Upper lobe of left lung (tissue), 6 donors: Measurements from ENCODE around the gene ACTR5. TPM values are rescaled to one million over a fixed set of nuclear protein-coding genes. Genes with fewer than 3 reads are reported as not detected.

Experiments
- ATAC-seq, 2 donors: fragments of 200-7000 bp; cut with Tn5 transposase; one replicate each; pipeline ENCODE4 v1.9.1; 2022; ENCODE audit warnings: mild to moderate bottlenecking in 2 of 2, moderate library complexity in 2 of 2; ENCODE audit not compliant: low FRiP score in 2 of 2
- DNase-seq, 2 donors: peaks; one replicate each; pipeline ENCODE4 v3.0.0-alpha.2; 2019 to 2020
- H3K27ac ChIP-seq, 4 donors: fragments of 200-600 bp; sonication (generic); one replicate each; pipeline ENCODE4 v1.5.1; 2016 to 2019
- H3K27me3 ChIP-seq, 4 donors: fragments of 200-600 bp; sonication (generic); one replicate each; pipeline ENCODE4 v1.5.1; 2017 to 2019
- H3K36me3 ChIP-seq, 4 donors: fragments of 200-600 bp; sonication (generic); one replicate each; pipeline ENCODE4 v1.5.1; 2016 to 2019
- H3K4me1 ChIP-seq, 4 donors: fragments of 200-600 bp; sonication (generic); one replicate each; pipeline ENCODE4 v1.5.1; 2018 to 2019
- H3K4me3 ChIP-seq, 4 donors: fragments of 200-600 bp; sonication (generic); one replicate each; pipeline ENCODE4 v1.5.1; 2017 to 2019; ENCODE audit warnings: mild to moderate bottlenecking in 2 of 4, moderate library complexity in 1 of 4
- H3K9me3 ChIP-seq, 4 donors: fragments of 200-600 bp; sonication (generic); one replicate each; pipeline ENCODE4 v1.5.1; 2018 to 2019
- EP300 ChIP-seq, 4 donors: sonication (generic); formaldehyde crosslinking; IDR thresholded peaks; one replicate each; pipeline ENCODE4 v1.5.1; 2017; ENCODE audit warnings: antibody characterized with exemption in 4 of 4, control low read depth in 2 of 4
- POLR2A ChIP-seq, 4 donors: fragments of 450-650 bp; IDR thresholded peaks; one replicate each; pipeline ENCODE4 v1.5.1; 2016 to 2017; ENCODE audit warnings: antibody characterized with exemption in 4 of 4, mild to moderate bottlenecking in 2 of 4
- POLR2AphosphoS5 ChIP-seq, 2 donors: sonication (generic); formaldehyde crosslinking; IDR thresholded peaks; one replicate each; pipeline ENCODE4 v1.5.1; 2017; ENCODE audit warnings: antibody characterized with exemption in 2 of 2
- WGBS, 2 donors: methylation state at CpG; one replicate each; pipeline ENCODE4 v1.1.5; 2017 to 2018; 5-methylcytosine and 5-hydroxymethylcytosine counted together
- total RNA-seq, 6 donors: library from RNA; depleted of rRNA in 4 of 6; stranded (reverse); fragments of >200 nt in 4 of 6; gene quantifications; one replicate each; pipeline versions ENCODE4 v1.1.0 to v1.2.1, GENCODE V29; 2016 to 2021
- TF ChIP-seq, protein P1 (sequence below), 6 experiments: fragments of 450-650 bp in 4 of 6; fragments of 200-600 bp in 2 of 6; sonication (generic) in 2 of 6; IDR thresholded peaks; one replicate each; pipeline ENCODE4 v1.5.1; 2016 to 2019; ENCODE audit warnings: antibody characterized with exemption in 6 of 6
- donor health status: DM: no; HTN: no; CAD: no; lungs with moderate emphysema.
- donor health status: DM: no; HTN: yes; CAD: no; lungs with severe emphysema.

The ACTR5 gene
- total RNA-seq, 6 donors from 2014 or later: 7.2 to 23.0 (median 8.8) TPM

DNA sequence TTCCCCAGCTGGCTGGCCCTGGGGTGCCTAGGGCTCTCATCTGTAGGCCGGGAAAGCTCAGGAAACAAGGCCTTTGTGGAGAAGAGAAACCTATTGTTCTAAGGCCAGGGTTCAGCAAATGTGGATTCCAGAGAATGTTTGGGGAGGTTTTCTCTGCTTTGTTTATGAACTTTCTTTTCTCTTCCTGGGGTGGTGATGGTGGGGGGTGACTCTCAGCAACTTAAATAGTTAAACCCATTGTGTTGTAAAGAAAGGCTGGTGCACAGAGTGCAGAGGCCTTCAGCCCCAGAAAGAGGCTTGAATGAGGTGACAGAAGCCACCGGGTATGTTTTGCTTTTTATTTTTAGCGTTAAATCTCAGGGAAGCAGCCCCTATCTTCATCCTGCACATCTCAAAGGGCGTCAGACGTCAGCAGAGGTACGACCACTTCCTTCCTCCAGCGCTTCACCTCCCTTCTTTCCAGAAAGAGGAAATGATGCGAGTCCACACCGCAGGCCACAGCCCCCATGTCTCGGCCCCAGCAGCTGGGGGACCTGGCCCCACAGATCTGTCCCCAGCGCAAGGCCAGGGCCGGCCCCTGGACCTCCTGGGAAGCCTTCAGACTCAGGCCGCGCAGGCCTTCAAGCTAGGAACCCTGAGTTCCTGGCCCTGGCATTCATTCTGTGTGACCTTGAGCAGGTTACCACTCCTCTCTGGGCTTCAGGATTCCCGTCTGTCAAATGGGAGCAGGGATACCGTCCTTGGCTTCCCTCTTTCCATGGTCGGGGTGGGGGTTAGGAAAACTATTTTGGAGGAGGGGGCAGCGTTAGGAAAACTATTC is 56.6 kb downstream of the ACTR5 start:
- peak overlapping the region in 3 of 4 donors; percentile 61 to 71 (median 62) for H3K4me3 ChIP-seq
- peak overlapping the region; percentile 81 to 90 (median 84) for H3K27ac ChIP-seq
- H3K36me3 ChIP-seq: no peaks in the 10 kb centered on the region
- H3K9me3 ChIP-seq: no peaks in the 10 kb centered on the region
- H3K27me3 ChIP-seq: peaks cover 0 to 20% (median 14%) of the 10 kb centered on the region in 4 donors
- ATAC-seq (peak; percentile 40 to 60), DNase-seq (peak; percentile 38 to 77)
- peaks cover 32 to 43% (median 35%) of the 10 kb centered on the region in 4 donors for H3K4me1 ChIP-seq
- 41 to 45% methylated on average over 16 to 18 of the region's 18 CpGs for WGBS, 2 donors
- peak in 1 of 4 donors; percentile 80 for TF ChIP-seq EP300 (IDR thresholded peaks at IDR 0.05)
- TF ChIP-seq, protein P1, sequence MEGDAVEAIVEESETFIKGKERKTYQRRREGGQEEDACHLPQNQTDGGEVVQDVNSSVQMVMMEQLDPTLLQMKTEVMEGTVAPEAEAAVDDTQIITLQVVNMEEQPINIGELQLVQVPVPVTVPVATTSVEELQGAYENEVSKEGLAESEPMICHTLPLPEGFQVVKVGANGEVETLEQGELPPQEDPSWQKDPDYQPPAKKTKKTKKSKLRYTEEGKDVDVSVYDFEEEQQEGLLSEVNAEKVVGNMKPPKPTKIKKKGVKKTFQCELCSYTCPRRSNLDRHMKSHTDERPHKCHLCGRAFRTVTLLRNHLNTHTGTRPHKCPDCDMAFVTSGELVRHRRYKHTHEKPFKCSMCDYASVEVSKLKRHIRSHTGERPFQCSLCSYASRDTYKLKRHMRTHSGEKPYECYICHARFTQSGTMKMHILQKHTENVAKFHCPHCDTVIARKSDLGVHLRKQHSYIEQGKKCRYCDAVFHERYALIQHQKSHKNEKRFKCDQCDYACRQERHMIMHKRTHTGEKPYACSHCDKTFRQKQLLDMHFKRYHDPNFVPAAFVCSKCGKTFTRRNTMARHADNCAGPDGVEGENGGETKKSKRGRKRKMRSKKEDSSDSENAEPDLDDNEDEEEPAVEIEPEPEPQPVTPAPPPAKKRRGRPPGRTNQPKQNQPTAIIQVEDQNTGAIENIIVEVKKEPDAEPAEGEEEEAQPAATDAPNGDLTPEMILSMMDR (IDR thresholded peaks at IDR 0.05): no peak
- TF ChIP-seq POLR2AphosphoS5 (IDR thresholded peaks at IDR 0.05): peak; percentile 20 to 46

- Histone ChIP-seq H3K27ac (peak within 1 kb of the TSS; percentile 81 to 90 (median 84)), H3K4me1 (peaks cover 32 to 41% (median 35%) of the 10 kb centered on the region in 4 donors), H3K4me3 (peak within 1 kb of the TSS; percentile 59 to 71 (median 62)), H3K36me3 (no peaks in the 10 kb centered on the region), H3K9me3 (no peaks in the 10 kb centered on the region), H3K27me3 (peaks cover 0 to 20% (median 14%) of the 10 kb centered on the region in 4 donors)
- peak; percentile 53 to 93 for DNase-seq
- ATAC-seq: peak; percentile 52 to 73
- TF ChIP-seq POLR2A (IDR thresholded peaks at IDR 0.05): peak in 3 of 4 donors; percentile 39 to 71 (median 53)
- TF ChIP-seq POLR2AphosphoS5 (IDR thresholded peaks at IDR 0.05): peak in 1 of 2 donors; percentile 41
- TF ChIP-seq, protein P1 (IDR thresholded peaks at IDR 0.05): no peak
- TF ChIP-seq EP300 (IDR thresholded peaks at IDR 0.05): no peak
- 7% methylated on average over 11 of the region's 40 CpGs; no CpG with 5 or more reads in 1 of the 2 donors for WGBS, 2 donors
Measured at GRCh38 chr20:38805502-38805957, 57.3 kb downstream of the ACTR5 start, which contains the start of gene PPP1R16B. Gene PPP1R16B (plus strand): TSS chr20:38805697. CDS start chr20:38835926, 30,229 bp downstream.

DNA sequence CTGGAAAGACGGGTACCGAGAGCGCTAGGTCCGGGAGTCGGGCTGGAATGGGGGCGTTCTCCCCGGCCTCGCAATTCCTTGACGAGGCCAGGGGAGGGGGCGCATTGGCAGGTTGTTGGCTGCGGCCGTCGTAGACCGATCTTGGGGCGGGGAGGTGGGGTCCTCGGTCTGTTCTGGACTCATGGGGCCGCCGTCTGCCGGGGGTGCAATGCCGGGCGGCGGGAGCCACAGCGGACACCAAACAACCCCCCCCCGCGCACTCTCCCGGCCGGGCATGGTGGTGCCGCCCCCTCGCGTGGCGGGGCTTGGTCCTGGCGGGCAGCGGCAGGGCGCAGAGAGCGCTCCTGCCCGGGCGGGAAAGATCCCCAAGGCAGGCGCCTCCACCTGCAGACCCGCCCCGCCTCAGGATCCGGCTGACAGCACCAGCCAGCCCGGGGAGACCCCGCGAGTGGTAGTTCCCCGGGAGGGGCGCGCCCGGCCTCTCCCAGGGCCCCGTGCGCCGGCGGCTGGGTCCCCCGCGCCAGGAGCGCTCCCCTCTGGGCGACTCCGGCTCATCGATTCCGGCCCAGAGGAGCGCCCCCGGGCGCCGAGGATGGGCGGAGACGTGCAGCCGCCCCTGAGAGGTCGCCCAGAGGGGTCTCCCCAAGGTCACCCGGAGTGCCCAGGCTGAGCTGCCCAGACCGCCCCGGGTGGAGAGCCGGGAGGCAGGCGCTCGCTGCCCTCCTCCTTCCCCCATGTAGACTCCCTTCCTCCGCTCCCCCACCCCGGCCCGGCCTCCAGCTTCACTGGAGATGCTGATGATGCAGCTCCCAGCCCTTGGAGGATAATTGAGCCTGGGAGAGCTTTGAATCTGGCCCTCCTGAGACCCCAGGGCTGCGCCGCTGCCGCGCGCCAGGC is 57.9 kb downstream of the ACTR5 start:
- TF ChIP-seq POLR2AphosphoS5 (IDR thresholded peaks at IDR 0.05): no peak
- TF ChIP-seq EP300 (IDR thresholded peaks at IDR 0.05): no peak
- no peak for TF ChIP-seq POLR2A (IDR thresholded peaks at IDR 0.05)
- TF ChIP-seq, protein P1 (IDR thresholded peaks at IDR 0.05): peak in 2 of 6 experiments; percentile 12 to 14
- H3K4me1 ChIP-seq: peaks cover 32 to 48% (median 35%) of the 10 kb centered on the region in 4 donors
- WGBS, 2 donors: 1% methylated on average over 21 of the region's 81 CpGs; no CpG with 5 or more reads in 1 of the 2 donors
- no peaks in the 10 kb centered on the region for H3K36me3 ChIP-seq
- peak overlapping the region; percentile 59 to 71 (median 62) for H3K4me3 ChIP-seq
- H3K9me3 ChIP-seq: no peaks in the 10 kb centered on the region
- H3K27ac ChIP-seq: peak overlapping the region; percentile 81 to 90 (median 84)
- peaks cover 0 to 20% (median 14%) of the 10 kb centered on the region in 4 donors for H3K27me3 ChIP-seq
- ATAC-seq (peak in 1 of 2 donors; percentile 38), DNase-seq (peak in 1 of 2 donors; percentile 87)

- no peaks in the 10 kb centered on the region for H3K9me3 ChIP-seq
- ATAC-seq: no peak
- peak overlapping the region; percentile 59 to 71 (median 62) for H3K4me3 ChIP-seq
- H3K4me1 ChIP-seq: peaks cover 32 to 56% (median 36%) of the 10 kb centered on the region in 4 donors
- TF ChIP-seq EP300 (IDR thresholded peaks at IDR 0.05): no peak
- TF ChIP-seq POLR2A (IDR thresholded peaks at IDR 0.05): no peak
- no peak for TF ChIP-seq POLR2AphosphoS5 (IDR thresholded peaks at IDR 0.05)
- TF ChIP-seq, protein P1 (IDR thresholded peaks at IDR 0.05): no peak
- 14 to 15% methylated on average over 12 to 26 of the region's 32 CpGs for WGBS, 2 donors
- peaks cover 0 to 20% (median 14%) of the 10 kb centered on the region in 4 donors for H3K27me3 ChIP-seq
- no peaks in the 10 kb centered on the region for H3K36me3 ChIP-seq
- DNase-seq: peak in 1 of 2 donors; percentile 13
- peak overlapping the region; percentile 81 to 90 (median 84) for H3K27ac ChIP-seq
Measured at GRCh38 chr20:38806855-38807655, 58.8 kb downstream of the ACTR5 start.
